ENCODE results near the gene KIF2C. TPM values are rescaled to one million over a fixed set of nuclear protein-coding genes. Genes with fewer than 3 reads are reported as not detected.
A peak's percentile ranks its signal among the peaks of the same experiment; 100 is the strongest.

Gene KIF2C
- total and polyA plus RNA-seq, 9 of the 15 experiments (the other 6 are each of a cell fraction or from before 2014, with no cell fraction given) = 84.9 to 226 (median 169) TPM

- TF ChIP-seq MLX (CRISPR knock-in tag; conservative IDR thresholded peaks at IDR 0.05) (0 out of 4 replicates have a peak, but pooled peaks of 1 of the 2 experiments have one; percentile 49), MCM2 (IDR thresholded peaks at IDR 0.05; ENCODE audit: low read depth) (no peak), RBM15 (IDR thresholded peaks at IDR 0.05; ENCODE audit: insufficient read depth, low read length) (no peak), FOXO4 (CRISPR knock-in tag; IDR thresholded peaks at IDR 0.05) (0 out of 2 replicates have a peak, but pooled peaks have one; percentile 22), TEAD2 (tag; IDR thresholded peaks at IDR 0.05) (0 out of 2 replicates have a peak, but pooled peaks have one; percentile 15), U2AF1 (optimal IDR thresholded peaks at IDR 0.05; ENCODE audit: low read depth, low read length) (no peak), ZNF239 (CRISPR knock-in tag; IDR thresholded peaks at IDR 0.05) (peak; percentile 57), REST (IDR thresholded peaks at IDR 0.05; ENCODE audit: borderline replicate concordance) (no peak; the same call in 1 of the 2 replicates), REST (CRISPR knock-in tag; IDR thresholded peaks at IDR 0.05; ENCODE audit: low read depth) (no peak), C11orf30 (IDR thresholded peaks at IDR 0.05; ENCODE audit: low read depth) (peak; percentile 43), ELF2 (CRISPR knock-in tag; IDR thresholded peaks at IDR 0.05) (no peak; the same call in 1 of the 2 replicates), ZNF133 (CRISPR knock-in tag; IDR thresholded peaks at IDR 0.05) (no peak), THAP12 (CRISPR knock-in tag; IDR thresholded peaks at IDR 0.05) (no peak; the same call in 1 of the 2 replicates), PTBP1 (IDR thresholded peaks at IDR 0.05; ENCODE audit: low read depth, low read length) (no peak), PURB (CRISPR knock-in tag; IDR thresholded peaks at IDR 0.05; ENCODE audit: low read depth) (no peak), PHTF2 (CRISPR knock-in tag; IDR thresholded peaks at IDR 0.05) (no peak)
Measured at GRCh38 chr1:44807364-44808062, 67.9 kb downstream of the KIF2C start (continued).

All from K562 (cell line).